GM12865 (cell line): ENCODE measurements around the gene PRKD1.

Source experiments
- DNase-seq: peaks from one replicate; pipeline ENCODE4 v3.0.0; 2010; ENCODE audit warnings: low read depth
- H3K4me3 ChIP-seq: 2 replicates; pipeline ENCODE4 v1.5.1; 2011; ENCODE audit warnings: mild to moderate bottlenecking, low read depth, low read length, control low read depth
- TF ChIP-seq, protein P1 (sequence below): IDR thresholded peaks from 2 replicates; pipeline ENCODE4 v1.5.1; 2011; ENCODE audit warnings: low read length, control low read depth, low read depth, inconsistent platforms; ENCODE audit not compliant: insufficient read depth; ENCODE audit errors: missing control alignments

Gene PRKD1

DNA sequence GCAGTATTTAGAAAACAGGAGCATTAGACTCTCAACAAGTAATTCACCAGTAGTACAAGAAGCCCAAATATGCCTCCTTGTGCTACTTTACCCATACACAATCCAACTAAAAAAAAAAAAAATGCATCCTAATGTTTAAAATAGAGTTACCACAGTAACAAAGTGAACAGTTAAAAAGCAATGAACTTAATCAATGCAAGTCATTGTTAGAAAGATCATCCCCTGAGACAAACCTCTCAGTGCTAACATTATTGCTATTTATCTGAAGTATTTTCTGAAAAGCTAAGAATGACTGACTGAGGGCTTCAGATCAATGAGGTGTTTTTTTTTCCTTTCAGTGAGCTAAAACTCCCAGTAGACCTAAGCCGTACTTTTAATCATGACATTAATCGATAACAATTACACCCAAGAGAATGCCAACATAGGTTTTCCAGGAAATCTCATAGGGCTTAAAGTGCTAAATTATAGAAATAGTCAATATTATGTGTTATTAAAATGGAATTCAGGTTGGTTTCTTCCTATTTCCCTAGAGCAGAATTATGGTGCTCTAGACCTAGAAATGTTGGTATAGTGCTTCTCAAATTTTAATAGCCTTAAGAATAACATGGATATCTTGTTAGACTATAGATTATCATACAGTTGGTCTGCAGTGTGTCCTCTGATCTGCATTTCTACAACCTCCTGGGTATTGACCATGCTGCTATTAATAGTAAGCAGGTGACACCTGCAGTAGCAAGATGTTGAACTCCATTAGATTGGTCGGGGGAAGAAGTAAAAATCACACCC, 123.0 kb downstream of the PRKD1 start:
- no peak for DNase-seq

DNA sequence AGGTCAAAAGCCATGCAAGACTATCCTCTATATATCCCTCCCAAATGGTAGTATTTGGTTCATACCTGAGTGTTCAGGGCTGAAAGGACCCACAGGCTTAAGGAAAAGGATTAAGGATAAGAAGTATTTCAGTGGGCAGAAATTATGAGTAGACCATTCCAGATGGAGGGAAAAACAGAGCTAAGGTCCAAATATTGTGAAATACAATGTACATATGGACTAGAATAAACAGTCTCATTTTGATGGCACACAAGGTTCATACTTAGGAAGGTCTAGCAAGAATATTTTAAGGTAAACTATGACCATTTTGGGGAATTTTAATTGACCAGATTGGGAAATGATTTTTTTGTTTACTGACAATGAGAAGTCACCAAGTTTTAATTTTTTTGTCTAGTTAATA, 124.6 kb downstream of the PRKD1 start:
- TF ChIP-seq, protein P1, sequence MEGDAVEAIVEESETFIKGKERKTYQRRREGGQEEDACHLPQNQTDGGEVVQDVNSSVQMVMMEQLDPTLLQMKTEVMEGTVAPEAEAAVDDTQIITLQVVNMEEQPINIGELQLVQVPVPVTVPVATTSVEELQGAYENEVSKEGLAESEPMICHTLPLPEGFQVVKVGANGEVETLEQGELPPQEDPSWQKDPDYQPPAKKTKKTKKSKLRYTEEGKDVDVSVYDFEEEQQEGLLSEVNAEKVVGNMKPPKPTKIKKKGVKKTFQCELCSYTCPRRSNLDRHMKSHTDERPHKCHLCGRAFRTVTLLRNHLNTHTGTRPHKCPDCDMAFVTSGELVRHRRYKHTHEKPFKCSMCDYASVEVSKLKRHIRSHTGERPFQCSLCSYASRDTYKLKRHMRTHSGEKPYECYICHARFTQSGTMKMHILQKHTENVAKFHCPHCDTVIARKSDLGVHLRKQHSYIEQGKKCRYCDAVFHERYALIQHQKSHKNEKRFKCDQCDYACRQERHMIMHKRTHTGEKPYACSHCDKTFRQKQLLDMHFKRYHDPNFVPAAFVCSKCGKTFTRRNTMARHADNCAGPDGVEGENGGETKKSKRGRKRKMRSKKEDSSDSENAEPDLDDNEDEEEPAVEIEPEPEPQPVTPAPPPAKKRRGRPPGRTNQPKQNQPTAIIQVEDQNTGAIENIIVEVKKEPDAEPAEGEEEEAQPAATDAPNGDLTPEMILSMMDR, result no peak
- H3K4me3 ChIP-seq, result no peak overlapping the region
- no peak for DNase-seq

More for the DNA sequence above, 123.0 kb downstream of the PRKD1 start:
- H3K4me3 ChIP-seq, result no peak overlapping the region
- TF ChIP-seq, protein P1, result no peak

DNA sequence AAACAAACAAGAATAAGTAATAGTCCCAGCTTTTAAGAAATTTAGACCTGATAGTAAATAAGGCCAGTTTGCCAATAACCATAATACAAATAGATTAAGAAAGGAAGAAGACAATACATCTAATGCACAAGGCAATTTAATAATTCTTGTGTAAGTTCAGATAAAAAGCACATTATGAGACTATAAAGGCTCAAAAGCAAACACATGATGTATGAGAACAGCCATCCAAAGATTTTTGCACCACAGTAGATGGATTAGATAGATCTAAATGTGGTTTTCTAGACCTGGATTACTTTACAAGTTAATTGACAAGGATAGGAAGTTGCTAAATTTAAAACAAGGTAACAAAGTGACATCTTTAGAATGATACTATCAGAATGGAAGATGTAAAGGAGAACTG, 125.4 kb downstream of the PRKD1 start:
- TF ChIP-seq, protein P1, result no peak
- no peak overlapping the region for H3K4me3 ChIP-seq
- DNase-seq, result no peak

DNA sequence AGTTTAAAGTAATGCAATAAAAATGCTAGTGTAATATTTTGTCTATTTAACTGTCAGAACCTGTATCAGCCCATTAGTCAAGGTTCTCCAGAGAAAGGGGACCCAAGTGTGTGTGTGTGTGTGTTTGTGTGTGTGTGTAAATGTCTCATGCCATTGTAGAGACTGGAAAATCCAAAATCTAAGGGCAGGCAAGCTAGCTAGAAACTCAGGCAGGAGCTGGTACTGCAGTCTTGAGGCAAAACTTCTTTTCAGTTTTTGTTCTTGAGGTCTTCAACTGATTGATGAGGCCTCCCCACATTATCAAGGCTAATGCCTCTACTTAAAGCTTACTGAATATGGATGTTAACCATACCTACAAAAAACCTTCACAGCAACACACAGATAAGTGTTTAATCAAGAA, 126.7 kb downstream of the PRKD1 start:
- no peak overlapping the region for H3K4me3 ChIP-seq
- DNase-seq, result no peak
- TF ChIP-seq, protein P1, result no peak

DNA sequence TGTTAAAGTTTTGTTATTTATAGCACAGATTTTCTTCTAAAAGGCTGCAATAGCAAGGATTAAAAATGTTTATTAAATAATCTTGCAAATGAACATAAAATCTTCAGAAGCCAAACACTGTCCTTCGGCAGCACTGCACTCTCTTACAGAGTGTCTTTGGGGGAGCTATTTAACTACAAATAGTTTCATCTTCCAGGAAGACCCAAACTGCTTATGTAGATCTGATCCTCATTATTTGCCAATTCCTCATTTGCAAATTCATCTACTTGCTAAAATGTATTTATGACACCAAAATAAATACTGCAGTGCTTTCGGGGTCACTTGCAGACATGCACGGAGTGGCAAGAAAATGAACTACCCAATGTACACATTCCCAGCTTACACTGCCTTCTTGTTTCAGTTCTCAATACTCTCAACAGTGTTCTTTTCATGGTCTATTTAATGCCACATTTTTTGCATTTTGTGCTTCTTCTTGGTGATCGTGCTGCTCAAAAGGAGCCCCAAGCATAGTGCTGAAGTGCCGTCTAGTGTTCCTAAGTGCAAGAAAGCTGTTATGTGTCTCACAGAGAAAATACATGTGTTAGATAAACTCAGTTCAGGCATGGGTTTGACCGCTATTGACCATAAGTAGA, 128.1 kb downstream of the PRKD1 start:
- no peak for DNase-seq
- TF ChIP-seq, protein P1, result no peak
- H3K4me3 ChIP-seq, result no peak overlapping the region

DNA sequence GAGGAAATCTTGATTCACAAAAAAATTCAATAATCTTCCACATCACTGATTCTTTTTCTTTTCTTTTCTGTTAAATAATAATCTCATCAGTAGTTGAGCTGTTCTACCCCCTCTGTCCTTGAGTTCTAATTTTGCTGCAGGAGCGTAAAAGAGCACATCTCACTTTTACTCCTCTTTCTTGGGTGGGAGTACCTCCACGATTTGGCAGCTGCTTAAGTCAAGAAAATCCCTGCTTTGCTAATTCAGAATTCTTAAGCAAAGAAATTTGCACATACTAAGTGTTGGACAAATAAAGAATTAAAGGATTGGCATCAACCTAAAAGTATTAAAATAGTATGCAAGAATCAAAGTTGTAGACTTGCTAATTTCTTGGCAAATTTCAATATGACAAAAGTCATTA, 128.8 kb downstream of the PRKD1 start:
- TF ChIP-seq, protein P1, result no peak
- no peak overlapping the region for H3K4me3 ChIP-seq
- DNase-seq, result no peak
